H1 (cell line): ENCODE data around the gene NOSIP. TPM values are rescaled to one million over a fixed set of nuclear protein-coding genes. Genes with fewer than 3 reads are reported as not detected.

Source experiments
- BRCA1 ChIP-seq: IDR thresholded peaks from 2 replicates; pipeline ENCODE4 v1.6.1; 2012; ENCODE audit warnings: low read depth, low read length, improper control_type of control experiment
- EP300 ChIP-seq, 2 experiments: IDR thresholded peaks; 1 replicate in 1 of 2; 2 replicates in 1 of 2; pipeline ENCODE4 v1.6.1; 2011 to 2012; ENCODE audit warnings: low read depth in 2 of 2, low read length in 2 of 2, mild to moderate bottlenecking in 2 of 2, borderline replicate concordance in 1 of 2, inconsistent platforms in 1 of 2, moderate library complexity in 1 of 2
- FOSL1 ChIP-seq: IDR thresholded peaks from 2 replicates; pipeline ENCODE4 v1.6.1; 2011; ENCODE audit warnings: mild to moderate bottlenecking, low read depth, low read length, moderate library complexity; ENCODE audit not compliant: insufficient read depth
- KDM4A ChIP-seq: IDR thresholded peaks from one replicate; pipeline ENCODE4 v1.7.1; 2012; ENCODE audit warnings: low read depth, mild to moderate bottlenecking, moderate library complexity, low read length, inconsistent platforms; ENCODE audit not compliant: severe bottlenecking
- POLR2A ChIP-seq, 2 experiments: IDR thresholded peaks; 1 replicate in 1 of 2; 2 replicates in 1 of 2; pipeline ENCODE4 v1.6.1; 2011; ENCODE audit warnings: low read depth in 2 of 2, low read length in 2 of 2, mild to moderate bottlenecking in 2 of 2; ENCODE audit errors: control extremely low read depth in 1 of 2
- RAD21 ChIP-seq, 2 experiments: IDR thresholded peaks in 1 of 2; conservative IDR thresholded peaks in 1 of 2; 2 replicates each; pipeline ENCODE4 v1.6.1; 2011; ENCODE audit warnings: low read depth in 2 of 2, low read length in 2 of 2, improper control_type of control experiment in 1 of 2, inconsistent platforms in 1 of 2, mild to moderate bottlenecking in 1 of 2, moderate library complexity in 1 of 2
- SAP30 ChIP-seq: fragments of 300-600 bp; sonication (generic); IDR thresholded peaks from 2 replicates; pipeline ENCODE4 v1.7.1; 2012; ENCODE audit warnings: low read length, moderate library complexity, mild to moderate bottlenecking, inconsistent platforms; ENCODE audit not compliant: insufficient read depth, insufficient replicate concordance
- SIN3A ChIP-seq, 2 experiments: IDR thresholded peaks in 1 of 2; conservative IDR thresholded peaks in 1 of 2; 2 replicates each; pipeline ENCODE4 v1.6.1; 2011 to 2012; ENCODE audit warnings: low read length in 2 of 2, improper control_type of control experiment in 1 of 2, low read depth in 1 of 2, mild to moderate bottlenecking in 1 of 2
- SUZ12 ChIP-seq: fragments of 200-600 bp; sonication (generic); IDR thresholded peaks from 2 replicates; pipeline ENCODE4 v1.6.1; 2012; ENCODE audit warnings: mild to moderate bottlenecking, inconsistent platforms, low read length, moderate library complexity, mixed read lengths
- TAF1 ChIP-seq: IDR thresholded peaks from 2 replicates; pipeline ENCODE4 v1.6.1; 2011; ENCODE audit warnings: mild to moderate bottlenecking, low read depth, low read length
- polyA plus RNA-seq, 7 experiments: library from polyadenylated mRNA; depleted of rRNA in 3 of 7; stranded (reverse) in 5 of 7; unstranded in 2 of 7; fragments of >200 nt in 5 of 7; fragments of 200-250 nt in 2 of 7; gene quantifications; 1 replicate in 5 of 7; 2 replicates in 1 of 7; 4 replicates in 1 of 7; pipeline versions ENCODE4 v1.2.1 to v1.2.3, GENCODE V29; 2011 to 2013; ENCODE audit warnings: missing spikeins in 2 of 7, mixed read lengths in 2 of 7
- total RNA-seq: library from RNA; stranded (reverse); fragmentation: NEBNext Ultra II Directional; extraction: Animal tissue kit (Norgen Biotek cat#: 25700); gene quantifications from 2 replicates; pipeline ENCODE4 v1.2.1, GENCODE V29; 2021
- TF ChIP-seq, protein P1 (sequence below): IDR thresholded peaks from 2 replicates; pipeline ENCODE4 v1.6.1; 2012; ENCODE audit warnings: inconsistent platforms
- TF ChIP-seq, protein P2 (sequence below): IDR thresholded peaks from 2 replicates; pipeline ENCODE4 v1.6.1; 2012; ENCODE audit warnings: low read length, inconsistent platforms

The NOSIP gene
- total and polyA plus RNA-seq, 2 of the 8 experiments (the other 6 are each of a cell fraction or from before 2014, with no cell fraction given) = 85.1 to 192 TPM

DNA sequence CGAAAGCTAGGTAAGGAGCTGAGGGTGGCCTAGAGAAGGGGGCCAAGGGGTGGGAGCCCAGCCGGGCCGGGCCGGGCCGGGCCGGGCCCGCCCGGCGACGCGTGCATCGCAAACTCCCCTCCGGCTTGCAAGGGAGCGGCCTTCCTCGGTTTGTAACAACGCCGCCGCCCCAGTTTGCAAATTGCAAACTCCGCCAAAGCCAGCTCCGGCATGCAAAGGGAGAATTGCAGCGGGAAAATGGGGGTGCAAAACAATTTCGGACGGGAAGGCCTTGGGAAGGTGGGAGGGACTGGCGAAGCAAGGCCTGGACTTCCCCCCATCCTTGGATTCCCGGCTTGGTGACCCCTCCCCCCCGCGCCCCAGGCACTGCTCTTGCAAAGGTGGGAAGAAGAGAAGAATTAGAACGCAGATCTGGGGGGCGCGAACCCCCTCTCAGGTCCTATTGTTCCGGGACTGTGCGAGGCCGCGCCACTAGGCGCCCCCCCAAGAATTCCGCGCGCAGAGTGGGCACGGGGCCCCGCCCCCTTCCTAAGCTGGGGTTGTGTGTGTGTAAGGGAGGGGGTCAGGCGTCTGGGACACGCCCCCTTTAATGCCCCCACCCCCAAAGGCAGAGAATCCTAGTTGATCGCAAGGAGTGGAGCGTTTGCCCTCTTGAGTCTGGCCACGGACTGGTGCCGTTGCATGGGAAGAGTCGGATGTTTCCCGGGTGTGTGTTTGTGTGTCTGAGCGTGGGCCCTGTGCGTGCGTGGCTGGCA, 11.6 kb upstream of the NOSIP start (continued):
- no peak for TF ChIP-seq EP300 (IDR thresholded peaks at IDR 0.05; ENCODE audit: borderline replicate concordance in 1 of 2, low read depth in 2 of 2, low read length in 2 of 2)
- TF ChIP-seq, protein P1, sequence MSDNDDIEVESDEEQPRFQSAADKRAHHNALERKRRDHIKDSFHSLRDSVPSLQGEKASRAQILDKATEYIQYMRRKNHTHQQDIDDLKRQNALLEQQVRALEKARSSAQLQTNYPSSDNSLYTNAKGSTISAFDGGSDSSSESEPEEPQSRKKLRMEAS = peak; percentile 7; the same call in 1 of the 2 replicates
- peak; percentile 15 for TF ChIP-seq KDM4A
- TF ChIP-seq SAP30 = peak; percentile 14
- no peak for TF ChIP-seq BRCA1
- TF ChIP-seq RAD21 (IDR thresholded peaks at IDR 0.05 in 1 of 2, conservative IDR thresholded peaks at IDR 0.05 in 1 of 2; ENCODE audit: low read depth in 2 of 2, low read length in 2 of 2) = no peak
- TF ChIP-seq, protein P2, sequence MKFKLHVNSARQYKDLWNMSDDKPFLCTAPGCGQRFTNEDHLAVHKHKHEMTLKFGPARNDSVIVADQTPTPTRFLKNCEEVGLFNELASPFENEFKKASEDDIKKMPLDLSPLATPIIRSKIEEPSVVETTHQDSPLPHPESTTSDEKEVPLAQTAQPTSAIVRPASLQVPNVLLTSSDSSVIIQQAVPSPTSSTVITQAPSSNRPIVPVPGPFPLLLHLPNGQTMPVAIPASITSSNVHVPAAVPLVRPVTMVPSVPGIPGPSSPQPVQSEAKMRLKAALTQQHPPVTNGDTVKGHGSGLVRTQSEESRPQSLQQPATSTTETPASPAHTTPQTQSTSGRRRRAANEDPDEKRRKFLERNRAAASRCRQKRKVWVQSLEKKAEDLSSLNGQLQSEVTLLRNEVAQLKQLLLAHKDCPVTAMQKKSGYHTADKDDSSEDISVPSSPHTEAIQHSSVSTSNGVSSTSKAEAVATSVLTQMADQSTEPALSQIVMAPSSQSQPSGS = 0 out of 2 replicates have a peak, but pooled peaks have one; percentile 12
- peak; percentile 13; the same call in 1 of the 2 replicates for TF ChIP-seq SUZ12
- no peak for TF ChIP-seq FOSL1
- peak in 1 of 2 experiments; percentile 70; a peak in 2 of 3 replicates for TF ChIP-seq POLR2A (IDR thresholded peaks at IDR 0.05; ENCODE audit: control extremely low read depth in 1 of 2, low read depth in 2 of 2, low read length in 2 of 2)
- no peak; the same call in 1 of the 2 replicates for TF ChIP-seq TAF1
- TF ChIP-seq SIN3A (conservative IDR thresholded peaks at IDR 0.05 in 1 of 2, IDR thresholded peaks at IDR 0.05 in 1 of 2; ENCODE audit: low read depth in 1 of 2, low read length in 2 of 2) = peak in 1 of 2 experiments; percentile 86; a peak in 2 of 4 replicates
